AG09319 (cell line): ENCODE measurements around the gene FHIT.

Experiments used
- DNase-seq: peaks from one replicate; pipeline ENCODE4 v3.0.0-alpha.2; 2010; ENCODE audit warnings: low read depth; ENCODE audit errors: extremely low read depth
- CTCF ChIP-seq: IDR thresholded peaks from 2 replicates; pipeline ENCODE4 v1.5.1; 2011; ENCODE audit warnings: low read depth, mild to moderate bottlenecking, inconsistent platforms, low read length, moderate library complexity

Gene FHIT

GRCh38 chr3:60826511-60826910 lies 424.7 kb downstream of the FHIT start:
- no peak for TF ChIP-seq CTCF
- no peak for DNase-seq

- no peak for DNase-seq
- no peak for TF ChIP-seq CTCF
Observed at GRCh38 chr3:60812502-60812901, 438.8 kb downstream of the FHIT start.

GRCh38 chr3:60810881-60811280 lies 440.4 kb downstream of the FHIT start:
- DNase-seq: no peak
- TF ChIP-seq CTCF: no peak

- no peak for TF ChIP-seq CTCF
- DNase-seq: peak; percentile 22
Observed at GRCh38 chr3:60809857-60810610, 441.2 kb downstream of the FHIT start.

- no peak for DNase-seq
- no peak for TF ChIP-seq CTCF
Observed at GRCh38 chr3:60803216-60804173, 447.8 kb downstream of the FHIT start.

- no peak for TF ChIP-seq CTCF
- DNase-seq: no peak
Observed at GRCh38 chr3:60801307-60801706, 449.9 kb downstream of the FHIT start.

GRCh38 chr3:60798456-60798855 lies 452.8 kb downstream of the FHIT start:
- no peak for TF ChIP-seq CTCF
- DNase-seq: no peak
